ENCODE results near the gene LENEP.
"Not testable (repeated sequence)": the region's sequence is repeated elsewhere in the genome, so short reads cannot be mapped to it uniquely, and the experiment has no call there.

Gene LENEP

DNA sequence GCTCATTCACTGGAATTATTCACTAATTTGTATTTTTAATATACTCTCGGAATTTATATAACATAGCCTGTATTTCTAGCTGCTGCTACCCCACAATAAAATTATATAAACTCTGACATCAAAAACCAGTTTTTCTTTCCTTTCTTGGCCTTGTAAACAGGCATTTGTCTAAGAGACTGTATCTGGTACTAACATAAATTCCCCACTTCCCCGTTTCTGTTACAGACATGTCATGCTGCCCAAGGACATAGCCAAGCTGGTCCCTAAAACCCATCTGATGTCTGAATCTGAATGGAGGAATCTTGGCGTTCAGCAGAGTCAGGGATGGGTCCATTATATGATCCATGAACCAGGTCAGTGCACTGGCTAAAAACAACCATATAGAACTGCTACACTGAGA is 15.6 kb upstream of the LENEP start:
- not testable (repeated sequence) for DNase-seq

- no peak for DNase-seq
Measured at GRCh38 chr1:154978360-154978759, 15.0 kb upstream of the LENEP start.

DNA sequence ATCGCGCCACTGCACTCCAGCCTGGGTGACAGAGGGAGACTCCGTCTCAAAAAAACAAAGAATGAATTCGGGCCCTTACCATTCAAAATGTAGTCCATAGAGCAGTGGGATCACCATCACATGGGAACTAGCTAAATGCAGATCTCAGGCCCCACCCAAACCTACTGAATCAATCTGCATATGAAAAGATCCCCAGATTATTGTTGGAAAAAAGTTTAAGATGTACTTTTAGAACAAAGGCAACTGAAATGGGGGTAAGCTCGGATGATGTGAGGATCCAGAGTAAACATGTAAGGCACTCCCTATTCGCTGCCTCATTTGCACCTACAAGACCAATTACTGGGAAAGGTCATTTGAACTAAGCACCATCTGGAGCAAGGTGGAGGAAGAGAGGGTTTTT is 11.0 kb upstream of the LENEP start:
- no peak for DNase-seq

- peak; percentile 99 for DNase-seq
Measured at GRCh38 chr1:154982897-154983648, 10.3 kb upstream of the LENEP start, which contains the start of gene FLAD1. FLAD1 (plus strand) TSS chr1:154983344; CDS start chr1:154983695, 351 bp downstream.

- no peak for DNase-seq
Measured at GRCh38 chr1:154983776-154984466, 9.5 kb upstream of the LENEP start.

DNA sequence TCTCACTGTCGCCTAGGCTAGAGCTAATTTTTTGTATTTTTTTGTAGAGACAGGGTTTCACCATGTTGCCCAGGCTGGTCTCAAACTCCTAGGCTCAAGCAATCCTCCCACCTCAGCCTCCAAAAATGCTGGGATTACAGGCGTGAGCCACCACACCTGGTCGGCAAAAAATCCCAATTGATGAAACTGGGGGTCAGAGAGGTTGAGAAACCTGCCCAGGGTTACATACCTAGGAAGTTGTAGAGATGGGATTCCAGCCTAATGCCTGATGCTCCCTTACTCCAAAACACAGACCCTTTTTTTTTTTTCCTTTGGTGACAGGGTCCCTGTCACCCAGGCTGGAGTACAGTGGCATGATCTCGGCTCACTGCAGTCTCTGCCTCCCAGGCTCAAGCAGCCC is 6.7 kb upstream of the LENEP start:
- not testable (repeated sequence) for DNase-seq

DNA sequence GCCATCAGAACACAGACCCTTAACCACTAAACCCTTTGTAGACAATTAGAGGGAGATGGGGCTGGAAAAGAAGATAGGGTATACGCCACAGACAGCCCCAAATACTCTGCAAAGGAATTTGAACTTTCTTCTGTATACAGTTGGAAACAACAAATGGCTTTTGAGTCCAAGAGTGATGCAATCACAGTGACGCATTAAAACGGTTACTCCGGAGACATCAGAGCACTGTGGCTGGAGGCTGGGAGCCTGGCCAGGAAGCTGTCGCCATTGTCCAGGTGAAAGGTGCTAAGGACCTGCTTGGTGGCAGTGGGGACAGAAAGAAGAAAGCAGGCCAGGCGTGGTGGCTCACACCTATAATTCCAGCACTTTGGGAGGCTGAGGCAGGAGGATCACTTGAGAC is 6.1 kb upstream of the LENEP start:
- no peak for DNase-seq

- DNase-seq = no peak
Measured at GRCh38 chr1:154988058-154988954, 5.1 kb upstream of the LENEP start.

- DNase-seq = no peak
Measured at GRCh38 chr1:154989195-154989860, 4.1 kb upstream of the LENEP start.

- no peak for DNase-seq
Measured at GRCh38 chr1:154990276-154990675, 3.1 kb upstream of the LENEP start.

- DNase-seq = peak; percentile 50
Measured at GRCh38 chr1:154992721-154993571, 440 bp upstream of the LENEP start.

DNA sequence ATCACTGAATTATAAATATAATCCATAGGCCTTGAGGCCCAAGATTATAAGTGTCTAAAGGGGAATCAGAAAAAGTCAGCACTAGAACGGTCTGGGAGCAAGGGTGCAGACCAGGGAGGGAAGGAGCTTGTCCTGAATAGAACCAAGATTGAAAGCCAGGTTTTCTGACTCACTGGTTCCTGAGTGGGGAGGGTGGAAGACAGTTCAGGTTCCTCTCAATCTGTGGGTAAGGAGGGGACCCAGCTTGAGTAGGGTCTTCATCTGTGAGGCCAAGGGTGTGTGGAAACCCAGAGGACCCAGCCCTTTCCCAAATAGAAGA is 842 bp downstream of the LENEP start:
- no peak for DNase-seq

DNA sequence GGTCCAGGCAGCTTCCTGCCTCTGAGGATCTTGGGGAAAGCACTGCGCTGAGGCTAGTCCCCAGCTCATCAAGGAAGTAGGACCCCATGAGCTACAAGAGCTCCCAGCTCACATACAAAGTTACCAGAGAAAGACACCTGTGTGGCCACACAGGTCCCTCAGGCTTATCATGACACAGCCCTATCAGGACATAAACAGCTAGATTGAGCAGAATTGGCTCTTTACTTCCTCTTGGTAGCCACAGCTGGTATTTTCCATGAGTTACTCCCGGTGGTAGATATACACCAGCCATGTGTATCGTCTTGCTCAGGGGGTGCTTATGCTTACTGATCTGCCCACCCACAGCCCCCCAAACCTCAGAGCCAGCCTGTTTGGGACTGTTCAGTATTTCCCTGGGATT is 1.2 kb downstream of the LENEP start:
- no peak for DNase-seq

DNA sequence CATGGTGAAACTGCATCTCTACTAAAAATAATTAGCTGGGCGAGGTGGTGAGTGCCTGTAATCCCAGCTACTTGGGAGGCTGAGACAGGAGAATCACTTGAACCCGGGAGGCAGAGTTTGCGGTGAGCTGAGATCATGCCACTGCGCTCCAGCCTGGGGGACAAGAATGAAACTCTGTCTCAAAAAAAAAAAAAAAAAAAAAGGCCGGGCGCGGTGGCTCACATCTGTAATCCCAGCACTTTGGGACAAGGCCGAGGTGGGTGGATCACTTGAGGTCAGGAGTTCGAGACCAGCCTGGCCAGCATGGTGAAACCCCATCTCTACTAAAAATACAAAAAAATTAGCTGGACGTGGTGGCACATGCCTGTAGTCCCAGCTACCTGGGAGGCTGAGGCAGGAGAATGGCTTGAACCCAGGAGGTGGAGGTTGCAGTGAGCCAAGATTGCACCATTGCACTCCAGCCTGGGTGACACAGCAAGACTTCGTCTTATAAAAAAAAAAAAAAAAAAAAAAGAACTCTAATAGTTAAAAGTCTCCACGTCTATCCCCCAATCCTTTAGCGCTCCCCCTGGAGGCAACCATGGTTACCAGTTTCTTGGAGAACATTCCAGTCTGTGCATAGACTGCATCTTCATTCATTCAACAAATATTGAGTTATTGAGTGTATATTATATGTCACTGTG is 2.1 kb downstream of the LENEP start:
- peak; percentile 15 for DNase-seq

GRCh38 chr1:154996966-154997701 is 3.7 kb downstream of the LENEP start:
- DNase-seq = no peak

GRCh38 chr1:154998201-154998780 is 4.9 kb downstream of the LENEP start:
- no peak for DNase-seq

DNA sequence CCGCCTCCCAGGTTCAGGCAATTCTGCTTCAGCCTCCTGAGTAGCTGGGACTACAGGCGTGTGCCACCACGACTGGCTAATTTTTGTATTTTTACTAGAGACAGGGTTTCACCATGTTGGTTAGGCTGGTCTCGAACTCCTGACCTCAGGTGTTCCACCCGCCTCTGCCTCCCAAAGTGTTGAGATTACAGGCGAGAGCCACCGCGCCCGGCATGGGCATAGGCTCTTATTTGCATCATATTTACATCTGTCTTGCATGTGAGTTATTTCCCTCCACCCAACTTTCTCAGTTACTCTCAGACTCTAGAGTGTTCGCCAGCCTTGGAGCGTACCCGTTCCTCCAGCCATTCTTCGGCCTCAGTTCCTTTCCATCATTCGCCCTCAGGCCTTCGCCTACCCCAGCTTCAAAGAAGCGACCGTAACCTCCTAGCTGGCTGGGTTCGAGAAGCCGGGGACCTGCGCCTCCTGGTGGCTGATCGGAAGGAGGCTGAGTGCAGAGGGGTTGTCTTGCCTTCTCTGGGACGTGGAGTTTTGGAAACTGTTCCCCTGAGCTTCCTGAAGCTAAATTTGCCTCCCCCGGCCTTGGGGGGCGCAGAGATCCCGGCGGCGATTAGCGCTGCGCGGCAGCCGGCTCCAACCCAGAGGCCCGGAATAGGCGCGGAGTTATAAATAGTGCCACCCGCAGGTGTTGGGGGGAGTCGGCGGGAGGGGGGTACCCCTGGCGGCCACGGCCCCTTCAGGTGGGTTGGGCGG is 5.6 kb downstream of the LENEP start:
- no peak for DNase-seq

- peak; percentile 37 for DNase-seq
Measured at GRCh38 chr1:154999571-155000410, 6.4 kb downstream of the LENEP start.

GRCh38 chr1:155000411-155000725 is 7.0 kb downstream of the LENEP start:
- DNase-seq = no peak
